OCI-LY3 (cell line): ENCODE measurements around the gene EIF3L.
A peak's percentile ranks its signal among the peaks of the same experiment; 100 is the strongest.

Experiments
- H2AFZ ChIP-seq: fragments of 200-600, 300-600 bp; shearing (Covaris generic); 2 replicates; pipeline ENCODE4 v1.6.0; 2014; ENCODE audit warnings: antibody characterized with exemption, low read depth, low read length
- H3K27ac ChIP-seq: fragments of 200-600, 300-600 bp; sonication (generic); 2 replicates; pipeline ENCODE4 v1.5.1; 2014; ENCODE audit warnings: mild to moderate bottlenecking, low read length, moderate library complexity, mixed read lengths
- H3K27me3 ChIP-seq: fragments of 200-600, 300-600 bp; sonication (generic); 2 replicates; pipeline ENCODE4 v1.6.1; 2014; ENCODE audit warnings: low read depth, low read length, mixed read lengths
- H3K36me3 ChIP-seq: fragments of 200-600, 300-600 bp; sonication (generic); replicated peaks from 2 replicates; pipeline ENCODE3; 2014; ENCODE audit warnings: low read depth, low read length, mixed read lengths
- H3K4me1 ChIP-seq: fragments of 300-600, 200-600 bp; sonication (generic); 2 replicates; pipeline ENCODE4 v1.6.1; 2014; ENCODE audit warnings: low read length, mixed read lengths
- H3K4me2 ChIP-seq: fragments of 200-600, 300-600 bp; sonication (generic); 2 replicates; pipeline ENCODE4 v1.6.1; 2014; ENCODE audit warnings: low read length, mixed read lengths
- H3K4me3 ChIP-seq: fragments of 300-600, 200-600 bp; sonication (generic); 2 replicates; pipeline ENCODE4 v1.5.1; 2014; ENCODE audit warnings: antibody characterized with exemption, mild to moderate bottlenecking, low read length, moderate library complexity
- H3K79me2 ChIP-seq: fragments of 300-600, 200-600 bp; shearing (Covaris generic); 2 replicates; pipeline ENCODE4 v1.6.1; 2014; ENCODE audit warnings: mild to moderate bottlenecking, low read length, mixed read lengths
- H3K9ac ChIP-seq: fragments of 300-600, 200-600 bp; shearing (Covaris generic); 2 replicates; pipeline ENCODE4 v1.6.0; 2014; ENCODE audit warnings: mild to moderate bottlenecking, low read length, moderate library complexity
- H3K9me3 ChIP-seq: fragments of 200-600, 300-600 bp; shearing (Covaris generic); 2 replicates; pipeline ENCODE4 v1.6.1; 2014; ENCODE audit warnings: low read length, mixed read lengths; ENCODE audit not compliant: insufficient read depth
- H4K20me1 ChIP-seq: fragments of 200-600, 300-600 bp; sonication (generic); 2 replicates; pipeline ENCODE4 v1.6.1; 2016; ENCODE audit warnings: low read length, mixed read lengths; ENCODE audit not compliant: insufficient read depth
- CTCF ChIP-seq: fragments of 200-600, 300-600 bp; sonication (generic); IDR thresholded peaks from 2 replicates; pipeline ENCODE4 v1.5.1; 2014; ENCODE audit warnings: antibody characterized with exemption, low read length, low read depth
- EZH2phosphoT487 ChIP-seq: fragments of 200-600 bp; shearing (Covaris generic); IDR thresholded peaks from 2 replicates; pipeline ENCODE4 v1.6.1; 2018; ENCODE audit warnings: antibody characterized with exemption, mixed run types, low read depth

The EIF3L gene

GRCh38 chr22:37808294-37808657 lies 40.9 kb upstream of the EIF3L start:
- Histone ChIP-seq H3K27me3 (peaks cover 18% of the 10 kb centered on the region), H4K20me1 (no peaks in the 10 kb centered on the region), H3K9me3 (no peaks in the 10 kb centered on the region), H3K4me3 (peak overlapping the region; percentile 83), H3K4me1 (peaks cover 9% of the 10 kb centered on the region; the same call in 1 of the 2 replicates), H2AFZ (peak overlapping the region; percentile 74), H3K36me3 (no peaks in the 10 kb centered on the region), H3K4me2 (peak overlapping the region; percentile 87), H3K27ac (no peak overlapping the region), H3K79me2 (no peaks in the 10 kb centered on the region), H3K9ac (peak overlapping the region; percentile 64)
- TF ChIP-seq CTCF (no peak), EZH2phosphoT487 (no peak)

- Histone ChIP-seq H2AFZ (no peak overlapping the region), H3K27me3 (peaks cover 18% of the 10 kb centered on the region), H3K4me2 (no peak overlapping the region), H3K79me2 (no peaks in the 10 kb centered on the region), H3K9me3 (no peaks in the 10 kb centered on the region), H3K4me1 (peaks cover 9% of the 10 kb centered on the region; the same call in 1 of the 2 replicates), H3K27ac (no peak overlapping the region), H3K9ac (no peak overlapping the region), H4K20me1 (no peaks in the 10 kb centered on the region), H3K4me3 (no peak overlapping the region), H3K36me3 (no peaks in the 10 kb centered on the region)
- TF ChIP-seq CTCF (no peak), EZH2phosphoT487 (no peak)
These were observed 39.4 kb upstream of the EIF3L start for GRCh38 chr22:37809672-37810333.

- no peaks in the 10 kb centered on the region for H4K20me1 ChIP-seq
- no peak overlapping the region for H3K27ac ChIP-seq
- no peaks in the 10 kb centered on the region for H3K36me3 ChIP-seq
- peaks cover 6% of the 10 kb centered on the region; the same call in 1 of the 2 replicates for H3K4me1 ChIP-seq
- no peak overlapping the region for H3K4me2 ChIP-seq
- no peak overlapping the region for H2AFZ ChIP-seq
- H3K4me3 ChIP-seq = no peak overlapping the region
- no peaks in the 10 kb centered on the region for H3K79me2 ChIP-seq
- TF ChIP-seq EZH2phosphoT487 (no peak), CTCF (no peak)
- peaks cover 1% of the 10 kb centered on the region for H3K27me3 ChIP-seq
- no peaks in the 10 kb centered on the region for H3K9me3 ChIP-seq
- H3K9ac ChIP-seq = no peak overlapping the region
These were observed 37.4 kb upstream of the EIF3L start for GRCh38 chr22:37811867-37812266.

- no peaks in the 10 kb centered on the region for H3K27me3 ChIP-seq
- H3K4me3 ChIP-seq = no peak overlapping the region
- H2AFZ ChIP-seq = no peak overlapping the region
- H4K20me1 ChIP-seq = no peaks in the 10 kb centered on the region
- no peak overlapping the region for H3K4me2 ChIP-seq
- H3K9me3 ChIP-seq = no peaks in the 10 kb centered on the region
- TF ChIP-seq EZH2phosphoT487 (no peak), CTCF (no peak)
- peaks cover 9% of the 10 kb centered on the region for H3K4me1 ChIP-seq
- H3K36me3 ChIP-seq = no peaks in the 10 kb centered on the region
- no peak overlapping the region for H3K27ac ChIP-seq
- H3K79me2 ChIP-seq = no peaks in the 10 kb centered on the region
- H3K9ac ChIP-seq = no peak overlapping the region
These were observed 36.1 kb upstream of the EIF3L start for GRCh38 chr22:37812869-37813678.
